Measurements from ENCODE around the gene YIPF5. TPM values are rescaled to one million over a fixed set of nuclear protein-coding genes. Genes with fewer than 3 reads are reported as not detected.

The YIPF5 gene
- total RNA-seq, 1 donor from 2014 or later: 41.1 TPM

DNA sequence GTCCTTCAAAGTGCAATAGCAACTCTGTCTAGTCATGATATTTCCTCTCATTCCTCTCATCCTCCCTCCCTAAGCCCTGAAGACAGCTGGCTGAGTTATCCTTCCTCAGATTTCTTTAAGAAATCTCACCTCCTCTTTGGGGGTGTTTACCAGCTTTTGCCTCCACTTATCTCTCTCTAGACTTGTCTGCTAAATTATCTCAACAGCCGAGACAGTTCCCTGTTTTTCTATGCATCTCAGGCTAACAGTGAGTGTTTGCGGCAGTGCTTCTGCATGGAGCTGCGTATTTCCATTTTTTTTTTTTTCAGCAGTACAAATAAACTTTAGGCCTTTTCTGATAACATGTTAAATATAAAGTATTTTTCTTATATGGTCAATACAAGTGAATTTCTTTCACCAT is 21.1 kb upstream of the YIPF5 start:
- Histone ChIP-seq H3K4me3 (ENCODE audit: low read depth, low read length) (no peak overlapping the region), H3K36me3 (ENCODE audit: control insufficient read depth, insufficient read depth, low read length) (no peaks in the 10 kb centered on the region), H3K27me3 (ENCODE audit: control insufficient read depth, insufficient read depth, low read length) (no peaks in the 10 kb centered on the region)
- DNase-seq (ENCODE audit: low read depth): no peak
- TF ChIP-seq, protein P1, sequence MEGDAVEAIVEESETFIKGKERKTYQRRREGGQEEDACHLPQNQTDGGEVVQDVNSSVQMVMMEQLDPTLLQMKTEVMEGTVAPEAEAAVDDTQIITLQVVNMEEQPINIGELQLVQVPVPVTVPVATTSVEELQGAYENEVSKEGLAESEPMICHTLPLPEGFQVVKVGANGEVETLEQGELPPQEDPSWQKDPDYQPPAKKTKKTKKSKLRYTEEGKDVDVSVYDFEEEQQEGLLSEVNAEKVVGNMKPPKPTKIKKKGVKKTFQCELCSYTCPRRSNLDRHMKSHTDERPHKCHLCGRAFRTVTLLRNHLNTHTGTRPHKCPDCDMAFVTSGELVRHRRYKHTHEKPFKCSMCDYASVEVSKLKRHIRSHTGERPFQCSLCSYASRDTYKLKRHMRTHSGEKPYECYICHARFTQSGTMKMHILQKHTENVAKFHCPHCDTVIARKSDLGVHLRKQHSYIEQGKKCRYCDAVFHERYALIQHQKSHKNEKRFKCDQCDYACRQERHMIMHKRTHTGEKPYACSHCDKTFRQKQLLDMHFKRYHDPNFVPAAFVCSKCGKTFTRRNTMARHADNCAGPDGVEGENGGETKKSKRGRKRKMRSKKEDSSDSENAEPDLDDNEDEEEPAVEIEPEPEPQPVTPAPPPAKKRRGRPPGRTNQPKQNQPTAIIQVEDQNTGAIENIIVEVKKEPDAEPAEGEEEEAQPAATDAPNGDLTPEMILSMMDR (IDR thresholded peaks at IDR 0.05; ENCODE audit: insufficient read depth, low read length, poor library complexity, severe bottlenecking): no peak

DNA sequence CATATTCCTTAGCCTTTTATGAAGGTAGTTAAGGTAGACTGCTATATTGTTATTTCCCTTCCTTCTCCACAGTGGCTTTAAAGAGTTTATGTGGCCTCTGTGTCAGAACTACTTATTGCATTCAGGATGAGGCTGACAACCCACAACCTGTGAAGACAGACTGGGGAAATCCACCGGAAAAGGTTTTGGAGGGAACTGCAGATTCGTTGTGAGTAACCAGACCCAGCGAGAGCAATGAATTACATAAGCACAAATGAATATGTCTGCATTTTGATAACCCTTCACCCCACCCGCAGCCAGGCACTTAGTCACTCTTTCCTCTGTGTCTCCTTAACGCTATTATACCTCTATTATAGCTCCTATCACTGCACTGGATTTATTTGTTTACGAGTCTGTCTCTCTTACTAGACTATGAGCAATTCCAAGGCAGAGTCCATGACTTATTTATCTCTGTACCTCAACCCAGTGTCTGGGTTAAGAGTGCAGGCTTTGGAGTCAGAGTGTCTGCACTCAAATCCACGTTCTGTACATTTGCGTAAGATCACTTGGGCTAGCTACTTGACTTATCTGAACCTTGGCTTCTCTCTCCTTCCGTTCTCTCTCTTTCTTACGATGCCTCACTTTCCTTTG is 19.5 kb upstream of the YIPF5 start:
- H3K4me3 ChIP-seq (ENCODE audit: low read depth, low read length): no peak overlapping the region

DNA sequence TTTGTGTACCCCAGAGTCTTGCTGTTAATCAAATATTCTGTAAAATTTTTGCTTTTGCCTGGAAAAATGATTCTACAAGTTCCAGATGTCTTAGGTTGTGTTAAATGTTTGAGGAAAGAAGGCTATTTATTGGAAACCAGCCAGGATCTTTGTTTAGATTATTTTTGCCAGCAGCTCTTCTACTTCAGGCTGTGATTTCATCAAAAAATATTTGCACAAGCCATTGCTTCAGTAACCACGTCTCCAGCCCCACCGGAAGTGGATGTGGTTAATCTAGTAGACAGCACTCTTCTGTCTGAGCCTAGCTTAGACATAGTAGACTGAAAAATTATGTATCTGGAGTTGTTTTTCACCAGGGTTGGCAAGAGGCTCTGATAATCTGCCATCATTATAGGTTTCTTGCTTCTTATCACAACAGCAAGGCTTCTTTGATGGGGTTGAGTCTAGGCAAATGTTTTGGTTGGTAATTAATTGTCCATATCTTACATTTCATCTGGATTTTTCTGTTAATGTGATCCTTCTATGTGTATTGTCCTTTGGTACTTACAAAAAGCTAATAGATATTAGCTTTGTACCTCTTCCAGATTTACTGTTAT is 17.3 kb upstream of the YIPF5 start:
- TF ChIP-seq, protein P1 (IDR thresholded peaks at IDR 0.05; ENCODE audit: insufficient read depth, low read length, poor library complexity, severe bottlenecking): no peak
- Histone ChIP-seq H3K4me3 (ENCODE audit: low read depth, low read length) (no peak overlapping the region), H3K36me3 (ENCODE audit: control insufficient read depth, insufficient read depth, low read length) (no peaks in the 10 kb centered on the region), H3K27me3 (ENCODE audit: control insufficient read depth, insufficient read depth, low read length) (no peaks in the 10 kb centered on the region)
- peak; percentile 75 for DNase-seq (ENCODE audit: low read depth)

More for the DNA sequence above, 19.5 kb upstream of the YIPF5 start:
- TF ChIP-seq, protein P1 (IDR thresholded peaks at IDR 0.05; ENCODE audit: insufficient read depth, low read length, poor library complexity, severe bottlenecking): no peak
- Histone ChIP-seq H3K36me3 (ENCODE audit: control insufficient read depth, insufficient read depth, low read length) (no peaks in the 10 kb centered on the region), H3K27me3 (ENCODE audit: control insufficient read depth, insufficient read depth, low read length) (no peaks in the 10 kb centered on the region)
- DNase-seq (ENCODE audit: low read depth): no peak

DNA sequence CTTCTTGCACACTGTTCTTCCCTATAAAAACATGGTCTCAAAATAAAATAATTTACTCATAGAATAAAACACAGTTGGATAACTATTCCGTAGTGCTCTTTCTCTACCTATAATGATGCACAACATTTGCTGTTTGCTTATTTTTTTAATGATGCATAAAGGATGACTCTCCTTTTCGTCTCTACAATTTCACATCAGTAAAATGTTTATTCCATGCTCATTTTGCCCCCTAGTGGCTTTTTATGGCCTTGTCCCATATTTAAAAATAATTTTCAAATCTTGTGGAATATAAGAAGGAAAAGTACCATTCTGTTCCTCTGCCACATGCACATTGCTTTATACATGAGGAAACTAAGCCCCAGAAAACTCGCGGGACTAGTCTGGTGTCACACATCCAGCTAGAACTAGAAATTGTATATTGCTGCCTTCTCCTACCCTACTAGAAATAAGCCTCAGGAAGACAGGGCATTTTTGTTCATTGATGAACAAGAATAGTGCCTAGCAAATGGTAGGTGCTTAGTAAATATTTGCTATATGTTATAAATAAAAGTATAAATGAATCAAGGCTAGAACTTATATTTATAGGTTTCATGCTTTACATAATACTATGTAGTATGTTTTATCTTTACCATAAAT is 12.9 kb upstream of the YIPF5 start:
- Histone ChIP-seq H3K4me3 (ENCODE audit: low read depth, low read length) (no peak overlapping the region), H3K27me3 (ENCODE audit: control insufficient read depth, insufficient read depth, low read length) (no peaks in the 10 kb centered on the region), H3K36me3 (ENCODE audit: control insufficient read depth, insufficient read depth, low read length) (no peaks in the 10 kb centered on the region)
- TF ChIP-seq, protein P1 (IDR thresholded peaks at IDR 0.05; ENCODE audit: insufficient read depth, low read length, poor library complexity, severe bottlenecking): peak; percentile 59
- no peak for DNase-seq (ENCODE audit: low read depth)

DNA sequence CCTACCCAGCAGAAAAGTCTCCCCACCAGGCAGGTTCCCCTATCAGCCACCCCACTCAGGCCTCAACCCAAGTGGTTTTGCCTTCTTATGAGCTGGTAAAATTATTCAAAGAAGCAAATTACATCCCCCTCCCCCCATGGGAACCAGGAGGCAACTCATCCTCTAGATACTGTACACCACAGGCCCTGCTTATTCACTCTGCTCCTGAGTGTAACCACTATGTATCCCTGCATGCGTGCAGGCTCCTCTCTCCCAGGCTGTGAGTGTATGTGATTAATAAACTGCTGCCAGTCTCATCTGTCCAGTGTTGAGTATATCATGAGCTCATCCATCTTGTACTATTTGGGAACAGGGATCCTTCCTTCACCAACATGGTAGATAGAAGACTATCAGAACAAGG is 8.8 kb upstream of the YIPF5 start:
- Histone ChIP-seq H3K27me3 (ENCODE audit: control insufficient read depth, insufficient read depth, low read length) (no peaks in the 10 kb centered on the region), H3K36me3 (ENCODE audit: control insufficient read depth, insufficient read depth, low read length) (no peaks in the 10 kb centered on the region), H3K4me3 (ENCODE audit: low read depth, low read length) (no peak overlapping the region)
- DNase-seq (ENCODE audit: low read depth): no peak
- TF ChIP-seq, protein P1 (IDR thresholded peaks at IDR 0.05; ENCODE audit: insufficient read depth, low read length, poor library complexity, severe bottlenecking): no peak

Measured in kidney epithelial cell (primary cell).